ENCODE data around the gene CAMTA1. TPM values are rescaled to one million over a fixed set of nuclear protein-coding genes. Genes with fewer than 3 reads are reported as not detected.

The CAMTA1 gene
- total RNA-seq, 1 donor from 2014 or later: 77.6 TPM

GRCh38 chr1:7630378-7630777, 845.1 kb downstream of the CAMTA1 start:
- H3K27me3 ChIP-seq (ENCODE audit: insufficient read depth, low read length): peaks cover 32% of the 10 kb centered on the region
- Mint-ChIP-seq H3K9me3 (ENCODE audit: unreplicated experiment) (no peaks in the 10 kb centered on the region), H3K27ac (ENCODE audit: unreplicated experiment) (no peak overlapping the region), H3K4me1 (ENCODE audit: low read depth, unreplicated experiment) (no peaks in the 10 kb centered on the region), H3K27me3 (ENCODE audit: low read depth, unreplicated experiment) (peaks cover 94% of the 10 kb centered on the region), H3K36me3 (ENCODE audit: low read depth, unreplicated experiment) (no peaks in the 10 kb centered on the region), H3K4me3 (ENCODE audit: unreplicated experiment) (no peak overlapping the region)
- no peak overlapping the region for H2AFZ ChIP-seq (ENCODE audit: low read depth, low read length)
- no peak for DNase-seq (ENCODE audit: low read depth)
- no peak overlapping the region for H3K9ac ChIP-seq (ENCODE audit: low read length)
- no peak overlapping the region for H3K4me2 ChIP-seq (ENCODE audit: low read length)
- TF ChIP-seq EZH2 (IDR thresholded peaks at IDR 0.05; ENCODE audit: insufficient read depth, low read length) (no peak), CTCF (IDR thresholded peaks at IDR 0.05; ENCODE audit: insufficient read depth, low read depth, low read length) (no peak)
- H3K9me3 ChIP-seq (ENCODE audit: insufficient read depth, low read depth, low read length): no peaks in the 10 kb centered on the region
- H4K20me1 ChIP-seq (ENCODE audit: insufficient read depth, low read length): no peaks in the 10 kb centered on the region
- H3K79me2 ChIP-seq (ENCODE audit: insufficient read depth, low read length): no peaks in the 10 kb centered on the region
- no peaks in the 10 kb centered on the region for H3K36me3 ChIP-seq (ENCODE audit: insufficient read depth, low read length)
- FAIRE-seq: no peak
- H3K27ac ChIP-seq (ENCODE audit: low read depth, low read length): no peak overlapping the region
- no peaks in the 10 kb centered on the region for H3K4me1 ChIP-seq (ENCODE audit: insufficient read depth, low read length)
- no peak overlapping the region for H3K4me3 ChIP-seq (ENCODE audit: insufficient read depth, low read depth, low read length)

- FAIRE-seq (no peak), DNase-seq (ENCODE audit: low read depth) (no peak)
- no peak overlapping the region for H3K27ac ChIP-seq (ENCODE audit: low read depth, low read length)
- no peaks in the 10 kb centered on the region for H4K20me1 ChIP-seq (ENCODE audit: insufficient read depth, low read length)
- no peak overlapping the region for H3K4me2 ChIP-seq (ENCODE audit: low read length)
- H3K79me2 ChIP-seq (ENCODE audit: insufficient read depth, low read length): no peaks in the 10 kb centered on the region
- H3K4me1 ChIP-seq (ENCODE audit: insufficient read depth, low read length): no peaks in the 10 kb centered on the region
- Mint-ChIP-seq H3K36me3 (ENCODE audit: low read depth, unreplicated experiment) (no peaks in the 10 kb centered on the region), H3K4me3 (ENCODE audit: unreplicated experiment) (no peak overlapping the region), H3K4me1 (ENCODE audit: low read depth, unreplicated experiment) (no peaks in the 10 kb centered on the region), H3K27ac (ENCODE audit: unreplicated experiment) (no peak overlapping the region), H3K9me3 (ENCODE audit: unreplicated experiment) (no peaks in the 10 kb centered on the region), H3K27me3 (ENCODE audit: low read depth, unreplicated experiment) (peaks cover 89% of the 10 kb centered on the region)
- no peaks in the 10 kb centered on the region for H3K9me3 ChIP-seq (ENCODE audit: insufficient read depth, low read depth, low read length)
- H2AFZ ChIP-seq (ENCODE audit: low read depth, low read length): no peak overlapping the region
- H3K36me3 ChIP-seq (ENCODE audit: insufficient read depth, low read length): no peaks in the 10 kb centered on the region
- H3K27me3 ChIP-seq (ENCODE audit: insufficient read depth, low read length): peaks cover 20% of the 10 kb centered on the region
- TF ChIP-seq CTCF (IDR thresholded peaks at IDR 0.05; ENCODE audit: insufficient read depth, low read depth, low read length) (no peak), EZH2 (IDR thresholded peaks at IDR 0.05; ENCODE audit: insufficient read depth, low read length) (no peak)
- H3K9ac ChIP-seq (ENCODE audit: low read length): no peak overlapping the region
- no peak overlapping the region for H3K4me3 ChIP-seq (ENCODE audit: insufficient read depth, low read depth, low read length)
Measured at GRCh38 chr1:7632176-7632575, 846.9 kb downstream of the CAMTA1 start.

- Histone ChIP-seq H3K79me2 (ENCODE audit: insufficient read depth, low read length) (no peaks in the 10 kb centered on the region), H3K4me2 (ENCODE audit: low read length) (no peak overlapping the region), H3K9ac (ENCODE audit: low read length) (no peak overlapping the region), H3K9me3 (ENCODE audit: insufficient read depth, low read depth, low read length) (no peaks in the 10 kb centered on the region), H3K27ac (ENCODE audit: low read depth, low read length) (no peak overlapping the region), H3K4me3 (ENCODE audit: insufficient read depth, low read depth, low read length) (no peak overlapping the region), H2AFZ (ENCODE audit: low read depth, low read length) (no peak overlapping the region), H3K36me3 (ENCODE audit: insufficient read depth, low read length) (no peaks in the 10 kb centered on the region), H4K20me1 (ENCODE audit: insufficient read depth, low read length) (no peaks in the 10 kb centered on the region), H3K4me1 (ENCODE audit: insufficient read depth, low read length) (no peaks in the 10 kb centered on the region), H3K27me3 (ENCODE audit: insufficient read depth, low read length) (peaks cover 15% of the 10 kb centered on the region)
- H3K27ac Mint-ChIP-seq (ENCODE audit: unreplicated experiment): no peak overlapping the region
- DNase-seq (ENCODE audit: low read depth) (no peak), FAIRE-seq (no peak)
- no peak overlapping the region for H3K4me3 Mint-ChIP-seq (ENCODE audit: unreplicated experiment)
- no peaks in the 10 kb centered on the region for H3K4me1 Mint-ChIP-seq (ENCODE audit: low read depth, unreplicated experiment)
- TF ChIP-seq CTCF (IDR thresholded peaks at IDR 0.05; ENCODE audit: insufficient read depth, low read depth, low read length): no peak
- TF ChIP-seq EZH2 (IDR thresholded peaks at IDR 0.05; ENCODE audit: insufficient read depth, low read length): no peak
- H3K27me3 Mint-ChIP-seq (ENCODE audit: low read depth, unreplicated experiment): peaks cover 89% of the 10 kb centered on the region
- no peaks in the 10 kb centered on the region for H3K36me3 Mint-ChIP-seq (ENCODE audit: low read depth, unreplicated experiment)
- H3K9me3 Mint-ChIP-seq (ENCODE audit: unreplicated experiment): no peaks in the 10 kb centered on the region
Measured at GRCh38 chr1:7632681-7633080, 847.4 kb downstream of the CAMTA1 start.

Measured in astrocyte (in vitro differentiated cells and primary cell).